ENCODE results near the gene HTRA1.

Gene HTRA1

DNA sequence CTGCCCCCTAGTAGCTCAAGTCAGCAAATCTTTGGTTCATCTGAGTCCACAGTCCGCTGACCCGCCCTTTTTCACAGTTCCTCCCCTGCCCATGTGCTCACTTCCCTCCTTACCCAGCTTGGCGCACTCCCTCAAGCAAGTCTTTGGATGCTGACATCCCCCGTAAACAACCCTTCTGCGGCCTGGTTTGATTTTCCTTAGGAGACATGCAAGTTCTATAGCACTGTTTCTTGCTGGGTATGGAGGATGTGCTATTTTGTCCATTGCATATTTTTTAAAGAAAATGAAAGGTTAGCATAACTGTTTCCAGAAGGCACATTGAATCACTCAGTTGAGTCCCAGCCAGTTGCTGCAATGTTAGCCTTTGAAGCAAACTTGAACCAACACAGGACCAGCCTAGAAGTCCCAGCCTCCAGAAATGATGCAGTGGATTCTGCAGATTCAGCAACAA lies 38.2 kb downstream of the HTRA1 start:
- no peak overlapping the region for H3K18ac ChIP-seq (ENCODE audit: low read depth in 1 of 2, low read length in 2 of 2)

GRCh38 chr10:122500194-122500593 lies 38.8 kb downstream of the HTRA1 start:
- H3K9me3 ChIP-seq (ENCODE audit: control insufficient read depth, low read length): no peaks in the 10 kb centered on the region
- no peak overlapping the region for H3K4ac ChIP-seq (ENCODE audit: low read depth in 1 of 2, low read length in 2 of 2)
- no peak overlapping the region for H3K23ac ChIP-seq (ENCODE audit: low read length in 2 of 2)
- no peak for DNase-seq
- WGBS: 87% methylated on average over 5 of the region's 5 CpGs
- peak overlapping the region; percentile 21 for H3K9ac ChIP-seq (ENCODE audit: low read length)
- peaks cover 9 to 62% of the 10 kb centered on the region in 2 experiments for H3K36me3 ChIP-seq (ENCODE audit: control insufficient read depth in 1 of 2, insufficient read depth in 2 of 2, low read depth in 1 of 2, low read length in 2 of 2)
- no peak overlapping the region for H2BK12ac ChIP-seq (ENCODE audit: low read length in 2 of 2)
- no peak overlapping the region for H2BK120ac ChIP-seq (ENCODE audit: low read depth, low read length)
- no peak overlapping the region for H3K14ac ChIP-seq (ENCODE audit: low read length in 2 of 2)
- no peaks in the 10 kb centered on the region for H3K27me3 ChIP-seq (ENCODE audit: control insufficient read depth in 1 of 2, insufficient read depth in 1 of 2, low read length in 2 of 2)
- no peak overlapping the region for H2AFZ ChIP-seq (ENCODE audit: low read depth, low read length)
- no peak overlapping the region for H2BK5ac ChIP-seq (ENCODE audit: low read depth, low read length, poor library complexity, severe bottlenecking)
- no peak overlapping the region for H3K18ac ChIP-seq (ENCODE audit: low read depth in 1 of 2, low read length in 2 of 2)
- H3K4me2 ChIP-seq (ENCODE audit: low read length, poor library complexity, severe bottlenecking): no peak overlapping the region
- no peak overlapping the region for H4K8ac ChIP-seq (ENCODE audit: low read length)
- H2AK5ac ChIP-seq (ENCODE audit: low read length, severe bottlenecking): no peak overlapping the region
- peaks cover 23% of the 10 kb centered on the region for H3K4me1 ChIP-seq (ENCODE audit: control insufficient read depth, insufficient read depth, low read depth, low read length)
- no peak overlapping the region for H4K91ac ChIP-seq (ENCODE audit: low read length)
- no peak overlapping the region for H2BK15ac ChIP-seq (ENCODE audit: low read depth, poor library complexity, severe bottlenecking)
- peaks cover 1% of the 10 kb centered on the region for H3K79me1 ChIP-seq (replicated peaks; ENCODE audit: low read length, poor library complexity, severe bottlenecking)
- H3K27ac ChIP-seq (ENCODE audit: low read length, poor library complexity, severe bottlenecking): no peak overlapping the region
- H3K4me3 ChIP-seq (ENCODE audit: insufficient read depth in 1 of 2, low read depth in 1 of 2, low read length in 2 of 2): no peak overlapping the region

More for the DNA sequence above, 38.2 kb downstream of the HTRA1 start:
- 89% methylated on average over 5 of the region's 5 CpGs for WGBS
- Histone ChIP-seq H3K27ac (ENCODE audit: low read length, poor library complexity, severe bottlenecking) (no peak overlapping the region), H2AFZ (ENCODE audit: low read depth, low read length) (no peak overlapping the region), H2BK15ac (ENCODE audit: low read depth, poor library complexity, severe bottlenecking) (no peak overlapping the region), H4K8ac (ENCODE audit: low read length) (no peak overlapping the region), H3K23ac (ENCODE audit: low read length in 2 of 2) (no peak overlapping the region), H3K4ac (ENCODE audit: low read depth in 1 of 2, low read length in 2 of 2) (no peak overlapping the region), H3K9me3 (ENCODE audit: control insufficient read depth, low read length) (no peaks in the 10 kb centered on the region), H3K27me3 (ENCODE audit: control insufficient read depth in 1 of 2, insufficient read depth in 1 of 2, low read length in 2 of 2) (no peaks in the 10 kb centered on the region), H3K14ac (ENCODE audit: low read length in 2 of 2) (no peak overlapping the region), H2BK5ac (ENCODE audit: low read depth, low read length, poor library complexity, severe bottlenecking) (no peak overlapping the region), H3K36me3 (ENCODE audit: control insufficient read depth in 1 of 2, insufficient read depth in 2 of 2, low read depth in 1 of 2, low read length in 2 of 2) (peaks cover 12 to 58% of the 10 kb centered on the region in 2 experiments), H3K9ac (ENCODE audit: low read length) (peak overlapping the region; percentile 86), H3K4me2 (ENCODE audit: low read length, poor library complexity, severe bottlenecking) (no peak overlapping the region), H2BK120ac (ENCODE audit: low read depth, low read length) (no peak overlapping the region), H3K4me1 (ENCODE audit: control insufficient read depth, insufficient read depth, low read depth, low read length) (peaks cover 22% of the 10 kb centered on the region), H3K4me3 (ENCODE audit: insufficient read depth in 1 of 2, low read depth in 1 of 2, low read length in 2 of 2) (peak overlapping the region in 1 of 2 experiments; percentile 57), H3K79me1 (replicated peaks; ENCODE audit: low read length, poor library complexity, severe bottlenecking) (peaks cover 1% of the 10 kb centered on the region), H2AK5ac (ENCODE audit: low read length, severe bottlenecking) (no peak overlapping the region), H2BK12ac (ENCODE audit: low read length in 2 of 2) (no peak overlapping the region), H4K91ac (ENCODE audit: low read length) (no peak overlapping the region)
- DNase-seq: no peak

DNA sequence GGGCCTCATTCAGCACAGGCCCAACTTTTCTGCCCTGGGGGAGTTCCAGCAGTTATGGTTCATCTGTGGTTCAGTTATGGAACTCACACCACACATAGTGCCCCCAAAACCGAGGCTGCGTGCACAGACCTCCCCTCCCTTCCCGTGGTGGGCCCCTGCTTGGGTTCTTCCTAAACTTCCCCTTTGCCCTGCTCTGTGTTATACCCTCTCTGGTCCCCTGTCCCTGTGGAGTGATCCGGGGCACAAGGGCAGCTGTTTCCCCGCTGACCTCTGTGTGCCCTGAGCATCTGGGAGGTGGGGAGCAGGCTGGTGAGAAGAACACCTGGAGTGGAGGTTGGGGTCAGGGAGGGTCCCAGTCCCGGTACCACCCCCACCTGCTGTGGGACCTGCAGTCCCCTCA lies 39.4 kb downstream of the HTRA1 start:
- Histone ChIP-seq H3K4me2 (ENCODE audit: low read length, poor library complexity, severe bottlenecking) (no peak overlapping the region), H2BK12ac (ENCODE audit: low read length in 2 of 2) (no peak overlapping the region), H3K18ac (ENCODE audit: low read depth in 1 of 2, low read length in 2 of 2) (peak overlapping the region in 1 of 2 experiments; percentile 18), H3K36me3 (ENCODE audit: control insufficient read depth in 1 of 2, insufficient read depth in 2 of 2, low read depth in 1 of 2, low read length in 2 of 2) (peaks cover 9 to 67% of the 10 kb centered on the region in 2 experiments), H3K9ac (ENCODE audit: low read length) (peak overlapping the region; percentile 21), H3K9me3 (ENCODE audit: control insufficient read depth, low read length) (no peaks in the 10 kb centered on the region), H3K79me1 (replicated peaks; ENCODE audit: low read length, poor library complexity, severe bottlenecking) (peaks cover 1% of the 10 kb centered on the region), H2BK5ac (ENCODE audit: low read depth, low read length, poor library complexity, severe bottlenecking) (no peak overlapping the region), H3K4me1 (ENCODE audit: control insufficient read depth, insufficient read depth, low read depth, low read length) (peaks cover 29% of the 10 kb centered on the region), H3K27ac (ENCODE audit: low read length, poor library complexity, severe bottlenecking) (no peak overlapping the region), H4K91ac (ENCODE audit: low read length) (no peak overlapping the region), H2AK5ac (ENCODE audit: low read length, severe bottlenecking) (no peak overlapping the region), H2AFZ (ENCODE audit: low read depth, low read length) (no peak overlapping the region), H4K8ac (ENCODE audit: low read length) (no peak overlapping the region), H3K4ac (ENCODE audit: low read depth in 1 of 2, low read length in 2 of 2) (no peak overlapping the region), H3K27me3 (ENCODE audit: control insufficient read depth in 1 of 2, insufficient read depth in 1 of 2, low read length in 2 of 2) (no peaks in the 10 kb centered on the region), H2BK120ac (ENCODE audit: low read depth, low read length) (no peak overlapping the region), H3K23ac (ENCODE audit: low read length in 2 of 2) (no peak overlapping the region), H2BK15ac (ENCODE audit: low read depth, poor library complexity, severe bottlenecking) (no peak overlapping the region), H3K4me3 (ENCODE audit: insufficient read depth in 1 of 2, low read depth in 1 of 2, low read length in 2 of 2) (no peak overlapping the region), H3K14ac (ENCODE audit: low read length in 2 of 2) (no peak overlapping the region)
- DNase-seq: no peak
- 94% methylated on average over 6 of the region's 6 CpGs for WGBS

DNA sequence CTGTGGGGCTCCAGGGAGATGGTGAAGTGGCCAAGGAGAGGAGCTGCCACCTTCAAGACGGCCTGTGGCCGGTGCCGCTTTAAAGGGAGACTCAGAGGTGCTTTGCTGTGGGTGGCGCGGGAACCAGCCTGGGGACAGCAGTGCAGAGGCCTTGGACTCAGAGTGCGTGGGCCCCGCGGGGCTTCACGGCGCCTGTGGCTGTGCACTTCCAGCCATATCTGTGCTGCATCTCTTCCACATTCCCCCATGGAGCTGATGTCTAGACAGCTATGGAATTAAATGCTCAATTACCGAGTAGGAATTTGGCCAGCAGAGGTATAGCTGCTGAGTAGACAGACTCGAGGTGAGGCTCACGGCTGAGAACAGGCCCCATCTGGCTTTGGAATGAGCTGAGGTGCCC lies 41.7 kb downstream of the HTRA1 start:
- Histone ChIP-seq H3K9ac (ENCODE audit: low read length) (no peak overlapping the region), H4K8ac (ENCODE audit: low read length) (no peak overlapping the region), H3K23ac (ENCODE audit: low read length in 2 of 2) (no peak overlapping the region), H3K14ac (ENCODE audit: low read length in 2 of 2) (no peak overlapping the region), H2BK15ac (ENCODE audit: low read depth, poor library complexity, severe bottlenecking) (no peak overlapping the region), H3K9me3 (ENCODE audit: control insufficient read depth, low read length) (no peaks in the 10 kb centered on the region), H3K27ac (ENCODE audit: low read length, poor library complexity, severe bottlenecking) (no peak overlapping the region), H2AK5ac (ENCODE audit: low read length, severe bottlenecking) (no peak overlapping the region), H3K4ac (ENCODE audit: low read depth in 1 of 2, low read length in 2 of 2) (no peak overlapping the region), H3K4me2 (ENCODE audit: low read length, poor library complexity, severe bottlenecking) (no peak overlapping the region), H3K27me3 (ENCODE audit: control insufficient read depth in 1 of 2, insufficient read depth in 1 of 2, low read length in 2 of 2) (no peaks in the 10 kb centered on the region), H3K79me1 (replicated peaks; ENCODE audit: low read length, poor library complexity, severe bottlenecking) (peaks cover 4% of the 10 kb centered on the region), H2BK12ac (ENCODE audit: low read length in 2 of 2) (no peak overlapping the region), H4K91ac (ENCODE audit: low read length) (no peak overlapping the region), H3K36me3 (ENCODE audit: control insufficient read depth in 1 of 2, insufficient read depth in 2 of 2, low read depth in 1 of 2, low read length in 2 of 2) (peaks cover 18 to 75% of the 10 kb centered on the region in 2 experiments), H2BK120ac (ENCODE audit: low read depth, low read length) (no peak overlapping the region), H2AFZ (ENCODE audit: low read depth, low read length) (no peak overlapping the region), H3K4me3 (ENCODE audit: insufficient read depth in 1 of 2, low read depth in 1 of 2, low read length in 2 of 2) (no peak overlapping the region), H2BK5ac (ENCODE audit: low read depth, low read length, poor library complexity, severe bottlenecking) (no peak overlapping the region), H3K4me1 (ENCODE audit: control insufficient read depth, insufficient read depth, low read depth, low read length) (peaks cover 29% of the 10 kb centered on the region), H3K18ac (ENCODE audit: low read depth in 1 of 2, low read length in 2 of 2) (no peak overlapping the region)
- WGBS: 90% methylated on average over 13 of the region's 13 CpGs
- DNase-seq: no peak
